Prostate gland (tissue), 2 donors: ENCODE results near the gene FCN2. TPM values are rescaled to one million over a fixed set of nuclear protein-coding genes. Genes with fewer than 3 reads are reported as not detected.

Experiments used
- DNase-seq: peaks from one replicate; pipeline ENCODE4 v3.0.0-alpha.2; 2019; ENCODE audit warnings: low spot score
- H3K27ac ChIP-seq, 2 donors: fragments of 200-600 bp; sonication (generic); 2 replicates each; pipeline ENCODE4 v1.5.1; 2017 to 2019
- H3K27me3 ChIP-seq: fragments of 200-600 bp; sonication (generic); replicated peaks from 2 replicates; pipeline ENCODE4 v1.5.1; 2019; ENCODE audit not compliant: insufficient read depth
- H3K36me3 ChIP-seq, 2 donors: fragments of 200-600 bp; sonication (generic); 1 replicate in 1 of 2; 2 replicates in 1 of 2; pipeline versions ENCODE4 v1.5.1 to v1.8.1; 2017 to 2019
- H3K4me1 ChIP-seq: fragments of 200-600 bp; sonication (generic); replicated peaks from 2 replicates; pipeline ENCODE4 v1.5.1; 2019
- H3K4me3 ChIP-seq, 2 donors: fragments of 200-600 bp; sonication (generic); 2 replicates each; pipeline ENCODE4 v1.5.1; 2017 to 2019
- H3K9me3 ChIP-seq: fragments of 200-600 bp; sonication (generic); 2 replicates; pipeline ENCODE4 v1.5.1; 2017
- POLR2A ChIP-seq: fragments of 450-650 bp; IDR thresholded peaks from one replicate; pipeline ENCODE4 v1.6.1; 2016; ENCODE audit warnings: antibody characterized with exemption, mild to moderate bottlenecking
- POLR2AphosphoS5 ChIP-seq: sonication (generic); formaldehyde crosslinking; IDR thresholded peaks from one replicate; pipeline ENCODE4 v1.6.1; 2017; ENCODE audit warnings: antibody characterized with exemption
- WGBS: methylation state at CpG from one replicate; pipeline ENCODE4 v1.1.5; 2018; 5-methylcytosine and 5-hydroxymethylcytosine counted together
- intact Hi-C: fragments of 100-400 bp; cut with DNase I; formaldehyde crosslinking; loops from one replicate; pipeline ENCODE4 v1.14.2; 2022
- total RNA-seq, 2 donors: library from RNA; depleted of rRNA; stranded (reverse); fragments of >200 nt; gene quantifications; one replicate each; pipeline ENCODE4 v1.1.0, GENCODE V29; 2016
- TF ChIP-seq, protein P1 (sequence below), 4 experiments: fragments of 200-600 bp in 2 of 4; fragments of 450-650 bp in 2 of 4; sonication (generic) in 2 of 4; IDR thresholded peaks; 1 replicate in 3 of 4; 2 replicates in 1 of 4; pipeline ENCODE4 v1.5.1; 2016 to 2019; ENCODE audit warnings: antibody characterized with exemption in 4 of 4, mild to moderate bottlenecking in 2 of 4, moderate library complexity in 2 of 4

FCN2 gene
- total RNA-seq, 2 donors from 2014 or later: 2.4 TPM; not detected in 1

DNA sequence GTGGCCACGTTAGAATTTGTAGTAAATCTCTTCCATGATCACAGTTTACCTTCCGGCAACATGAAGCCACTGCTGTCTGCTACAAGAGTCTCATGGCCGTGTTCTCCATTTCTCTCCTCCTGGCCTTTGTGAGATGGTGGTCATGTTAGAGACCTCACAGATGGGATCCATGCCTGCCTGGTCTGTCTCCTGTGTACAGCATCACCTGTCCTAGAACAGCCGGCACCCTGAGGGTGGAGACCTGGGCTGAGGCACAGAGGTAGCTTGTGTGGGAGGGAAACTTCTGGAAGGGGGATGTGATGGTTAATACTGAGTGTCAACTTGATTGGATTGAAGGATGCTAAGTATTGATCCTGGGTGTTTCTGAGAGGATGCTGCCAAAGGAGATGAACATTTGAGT is 3.1 kb upstream of the FCN2 start:
- Histone ChIP-seq H3K4me3 (no peak overlapping the region), H3K9me3 (no peaks in the 10 kb centered on the region), H3K4me1 (no peaks in the 10 kb centered on the region), H3K36me3 (no peaks in the 10 kb centered on the region), H3K27me3 (no peaks in the 10 kb centered on the region), H3K27ac (no peak overlapping the region)
- 88% methylated on average over 4 of the region's 4 CpGs for WGBS
- intact Hi-C loops: no loop called here
- DNase-seq: no peak
- TF ChIP-seq, protein P1, sequence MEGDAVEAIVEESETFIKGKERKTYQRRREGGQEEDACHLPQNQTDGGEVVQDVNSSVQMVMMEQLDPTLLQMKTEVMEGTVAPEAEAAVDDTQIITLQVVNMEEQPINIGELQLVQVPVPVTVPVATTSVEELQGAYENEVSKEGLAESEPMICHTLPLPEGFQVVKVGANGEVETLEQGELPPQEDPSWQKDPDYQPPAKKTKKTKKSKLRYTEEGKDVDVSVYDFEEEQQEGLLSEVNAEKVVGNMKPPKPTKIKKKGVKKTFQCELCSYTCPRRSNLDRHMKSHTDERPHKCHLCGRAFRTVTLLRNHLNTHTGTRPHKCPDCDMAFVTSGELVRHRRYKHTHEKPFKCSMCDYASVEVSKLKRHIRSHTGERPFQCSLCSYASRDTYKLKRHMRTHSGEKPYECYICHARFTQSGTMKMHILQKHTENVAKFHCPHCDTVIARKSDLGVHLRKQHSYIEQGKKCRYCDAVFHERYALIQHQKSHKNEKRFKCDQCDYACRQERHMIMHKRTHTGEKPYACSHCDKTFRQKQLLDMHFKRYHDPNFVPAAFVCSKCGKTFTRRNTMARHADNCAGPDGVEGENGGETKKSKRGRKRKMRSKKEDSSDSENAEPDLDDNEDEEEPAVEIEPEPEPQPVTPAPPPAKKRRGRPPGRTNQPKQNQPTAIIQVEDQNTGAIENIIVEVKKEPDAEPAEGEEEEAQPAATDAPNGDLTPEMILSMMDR (IDR thresholded peaks at IDR 0.05): no peak
- no peak for TF ChIP-seq POLR2AphosphoS5
- TF ChIP-seq POLR2A: no peak

DNA sequence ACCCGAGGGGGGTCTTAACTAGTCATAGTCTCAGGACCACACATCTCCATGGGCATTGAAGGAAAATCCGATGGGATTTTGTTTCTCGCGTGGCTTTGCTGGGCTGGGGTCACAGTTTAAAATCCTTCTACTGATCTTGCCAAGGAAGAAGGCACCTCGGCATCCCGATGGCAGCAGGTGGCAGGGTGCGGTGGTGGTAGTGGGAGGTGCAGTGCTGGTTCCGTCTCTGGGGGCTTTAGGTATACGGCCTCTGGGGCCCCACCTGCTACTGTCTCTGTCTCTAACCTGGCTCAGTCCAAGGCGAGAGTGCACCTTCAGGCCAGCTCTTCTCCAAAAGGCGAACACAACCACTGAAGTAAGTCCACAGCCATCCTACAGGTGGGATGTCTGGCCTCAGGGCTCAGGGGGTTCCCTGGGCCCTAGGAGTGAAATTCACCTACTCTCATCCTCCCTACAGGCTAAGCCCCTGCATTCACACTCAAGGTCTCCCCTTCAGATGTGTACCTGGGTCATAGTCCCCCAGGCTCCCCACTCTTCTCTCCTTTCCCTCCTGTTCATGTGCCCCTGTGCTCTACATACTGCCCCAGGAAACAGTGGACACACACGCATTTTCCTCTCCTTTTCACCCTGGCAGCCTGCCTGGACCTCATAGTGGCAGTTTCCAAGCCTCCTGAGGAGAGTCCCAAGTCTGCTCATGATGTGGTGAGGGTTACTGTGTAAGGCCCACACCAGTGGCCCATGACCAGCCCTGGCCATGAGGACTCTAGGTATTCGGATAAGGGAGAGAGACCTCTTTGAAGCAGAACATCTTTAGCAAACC is 736 bp upstream of the FCN2 start:
- Histone ChIP-seq H3K36me3 (no peaks in the 10 kb centered on the region), H3K9me3 (no peaks in the 10 kb centered on the region), H3K4me3 (no peak overlapping the region), H3K4me1 (no peaks in the 10 kb centered on the region), H3K27ac (no peak overlapping the region), H3K27me3 (no peaks in the 10 kb centered on the region)
- intact Hi-C loops: no loop called here
- WGBS: 93% methylated on average over 13 of the region's 13 CpGs
- TF ChIP-seq POLR2AphosphoS5: no peak
- TF ChIP-seq POLR2A: no peak
- TF ChIP-seq, protein P1 (IDR thresholded peaks at IDR 0.05): no peak
- DNase-seq: no peak

DNA sequence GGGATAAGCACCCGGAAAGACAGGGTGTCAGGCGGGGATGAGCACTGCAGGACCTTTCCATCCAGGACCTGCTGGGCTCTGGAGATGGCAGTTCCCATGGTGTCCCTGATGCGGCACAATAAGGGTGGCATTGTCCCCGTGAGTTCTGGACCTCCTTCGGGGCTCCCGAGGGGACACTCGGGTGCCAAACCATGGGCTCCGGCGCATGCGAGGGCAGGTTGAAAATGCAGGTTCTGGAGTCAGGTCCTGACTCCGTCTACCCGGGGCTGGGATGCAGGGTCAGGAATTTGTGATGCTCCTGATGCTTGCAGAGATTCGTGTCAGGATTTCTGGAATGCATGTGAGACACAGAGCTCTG is 682 bp downstream of the FCN2 start:
- no peaks in the 10 kb centered on the region for H3K27me3 ChIP-seq
- H3K4me1 ChIP-seq: no peaks in the 10 kb centered on the region
- no peaks in the 10 kb centered on the region for H3K36me3 ChIP-seq
- H3K9me3 ChIP-seq: no peaks in the 10 kb centered on the region
- TF ChIP-seq POLR2A: no peak
- no peak for TF ChIP-seq POLR2AphosphoS5
- H3K27ac ChIP-seq: no peak overlapping the region
- H3K4me3 ChIP-seq: no peak overlapping the region
- intact Hi-C loops: no loop called here
- DNase-seq: no peak
- 91% methylated on average over 13 of the region's 13 CpGs for WGBS

DNA sequence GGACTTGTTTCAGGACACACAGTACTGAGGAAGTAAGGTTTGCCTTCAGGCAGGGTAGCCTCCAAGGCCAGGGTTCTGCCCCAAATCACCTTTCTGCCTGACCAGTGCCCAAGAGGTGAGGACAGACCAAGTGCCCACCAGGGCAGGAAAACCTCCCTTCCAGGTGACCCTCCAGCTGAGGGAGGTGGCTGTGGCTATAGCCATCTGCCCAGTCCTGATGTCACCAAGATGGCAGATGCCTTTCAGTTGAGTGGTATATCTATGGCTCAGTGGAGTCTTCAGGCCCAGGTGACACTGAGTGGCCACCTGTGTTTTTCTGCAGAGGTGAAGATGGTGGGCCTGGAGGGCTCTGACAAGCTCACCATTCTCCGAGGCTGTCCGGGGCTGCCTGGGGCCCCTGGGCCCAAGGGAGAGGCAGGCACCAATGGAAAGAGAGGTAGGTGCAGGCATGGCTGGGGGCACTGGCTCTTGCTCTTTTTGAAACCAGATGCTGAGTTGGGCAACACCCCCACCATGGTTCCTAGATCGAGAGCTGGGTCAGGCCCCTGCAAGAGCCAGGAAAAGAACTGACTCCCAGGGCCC is 1.7 kb downstream of the FCN2 start:
- H3K27me3 ChIP-seq: no peaks in the 10 kb centered on the region
- H3K36me3 ChIP-seq: no peaks in the 10 kb centered on the region
- no peaks in the 10 kb centered on the region for H3K9me3 ChIP-seq
- H3K4me1 ChIP-seq: no peaks in the 10 kb centered on the region
- intact Hi-C loops: no loop called here
- WGBS: 83% methylated on average over 3 of the region's 3 CpGs
- TF ChIP-seq POLR2AphosphoS5: no peak
- TF ChIP-seq, protein P1 (IDR thresholded peaks at IDR 0.05): no peak
- TF ChIP-seq POLR2A: no peak
- DNase-seq: no peak
- H3K4me3 ChIP-seq: no peak overlapping the region
- H3K27ac ChIP-seq: no peak overlapping the region

DNA sequence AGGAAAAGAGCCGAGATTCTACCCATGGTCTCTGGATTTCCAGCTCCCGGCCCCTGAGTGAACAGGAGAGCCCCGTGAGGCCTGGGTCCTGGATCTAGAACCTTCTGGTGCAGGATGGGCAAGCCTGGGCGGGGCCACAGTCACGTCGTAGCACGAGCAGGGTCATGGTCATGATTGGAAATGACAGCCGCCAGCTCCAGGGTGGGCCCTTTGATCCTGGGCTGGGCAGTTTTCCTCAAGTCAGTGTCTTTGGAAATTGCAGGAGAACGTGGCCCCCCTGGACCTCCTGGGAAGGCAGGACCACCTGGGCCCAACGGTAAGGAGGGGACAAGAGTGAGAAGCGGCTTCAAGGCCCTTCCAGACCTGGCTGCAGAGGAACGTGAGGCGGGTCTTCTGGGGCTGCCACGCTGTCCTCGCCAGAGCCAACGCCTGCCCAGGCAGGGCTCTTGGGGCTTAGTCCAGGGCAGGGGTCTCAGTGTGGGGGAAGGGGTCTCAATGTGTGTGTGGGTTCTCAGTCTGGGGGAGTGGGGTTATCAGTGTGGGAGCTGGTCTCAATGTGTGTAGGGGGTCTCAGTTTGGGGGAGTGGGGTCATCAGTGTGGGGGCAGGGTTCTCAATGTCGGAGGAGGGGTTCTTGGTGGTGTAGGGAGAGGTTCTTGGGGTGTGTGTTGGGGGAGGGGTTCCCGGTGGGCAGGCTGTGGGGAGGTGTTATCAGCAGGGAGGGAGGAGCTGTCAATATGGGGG is 2.6 kb downstream of the FCN2 start:
- intact Hi-C loops: no loop called here
- no peak for DNase-seq
- TF ChIP-seq POLR2A (no peak), POLR2AphosphoS5 (no peak)
- TF ChIP-seq, protein P1 (IDR thresholded peaks at IDR 0.05): no peak
- no peak overlapping the region for H3K4me3 ChIP-seq
- no peaks in the 10 kb centered on the region for H3K4me1 ChIP-seq
- no peaks in the 10 kb centered on the region for H3K27me3 ChIP-seq
- H3K36me3 ChIP-seq: no peaks in the 10 kb centered on the region
- no peaks in the 10 kb centered on the region for H3K9me3 ChIP-seq
- no peak overlapping the region for H3K27ac ChIP-seq
- 92% methylated on average over 18 of the region's 18 CpGs for WGBS
